Measurements from ENCODE around the gene UEVLD. TPM values are rescaled to one million over a fixed set of nuclear protein-coding genes. Genes with fewer than 3 reads are reported as not detected.

UEVLD gene
- total RNA-seq, 1 experiment from 2014 or later, result 26.7 TPM

- H3K27ac ChIP-seq (ENCODE audit: low read length), result no peak overlapping the region
- POLR2A ChIA-PET, result no interaction called here
- peaks cover 5% of the 10 kb centered on the region for H3K36me3 ChIP-seq (ENCODE audit: control insufficient read depth, insufficient read depth, low read length)
- ATAC-seq (no peak), DNase-seq (ENCODE audit: low read depth, low spot score) (no peak)
- no peaks in the 10 kb centered on the region for H3K4me1 ChIP-seq (ENCODE audit: control insufficient read depth, insufficient read depth, low read length)
- no peak overlapping the region for H3K4me3 ChIP-seq (ENCODE audit: low read depth in 2 of 2, low read length in 2 of 2)
- CTCF ChIA-PET, result no interaction called here
- no peaks in the 10 kb centered on the region for H3K27me3 ChIP-seq (ENCODE audit: control insufficient read depth, insufficient read depth, low read length)
- in situ Hi-C loops (cut with HindIII; ENCODE audit: low pct_unique_long_range_greater_than_20kb, low sequenced_read_pairs) (no loop called here), intact Hi-C loops (cut with micrococcal nuclease; ENCODE audit: unreplicated experiment) (no loop called here)
- no peaks in the 10 kb centered on the region for H3K9me3 ChIP-seq (ENCODE audit: control insufficient read depth, insufficient read depth, low read depth, low read length)
- TF ChIP-seq POLR2AphosphoS5 (IDR thresholded peaks at IDR 0.05; ENCODE audit: low read depth, low read length) (no peak), SIN3A (IDR thresholded peaks at IDR 0.05; ENCODE audit: borderline replicate concordance, insufficient read depth, low read depth, low read length) (no peak), REST (IDR thresholded peaks at IDR 0.05; ENCODE audit: insufficient read depth in 1 of 2, low read depth in 2 of 2, low read length in 1 of 2) (no peak)
- TF ChIP-seq, protein P1, sequence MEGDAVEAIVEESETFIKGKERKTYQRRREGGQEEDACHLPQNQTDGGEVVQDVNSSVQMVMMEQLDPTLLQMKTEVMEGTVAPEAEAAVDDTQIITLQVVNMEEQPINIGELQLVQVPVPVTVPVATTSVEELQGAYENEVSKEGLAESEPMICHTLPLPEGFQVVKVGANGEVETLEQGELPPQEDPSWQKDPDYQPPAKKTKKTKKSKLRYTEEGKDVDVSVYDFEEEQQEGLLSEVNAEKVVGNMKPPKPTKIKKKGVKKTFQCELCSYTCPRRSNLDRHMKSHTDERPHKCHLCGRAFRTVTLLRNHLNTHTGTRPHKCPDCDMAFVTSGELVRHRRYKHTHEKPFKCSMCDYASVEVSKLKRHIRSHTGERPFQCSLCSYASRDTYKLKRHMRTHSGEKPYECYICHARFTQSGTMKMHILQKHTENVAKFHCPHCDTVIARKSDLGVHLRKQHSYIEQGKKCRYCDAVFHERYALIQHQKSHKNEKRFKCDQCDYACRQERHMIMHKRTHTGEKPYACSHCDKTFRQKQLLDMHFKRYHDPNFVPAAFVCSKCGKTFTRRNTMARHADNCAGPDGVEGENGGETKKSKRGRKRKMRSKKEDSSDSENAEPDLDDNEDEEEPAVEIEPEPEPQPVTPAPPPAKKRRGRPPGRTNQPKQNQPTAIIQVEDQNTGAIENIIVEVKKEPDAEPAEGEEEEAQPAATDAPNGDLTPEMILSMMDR (IDR thresholded peaks at IDR 0.05), result no peak
- no TSS peak for BruUV-seq (replicated peaks)
These were observed 95.6 kb downstream of the UEVLD start for GRCh38 chr11:18492888-18493287.

DNA sequence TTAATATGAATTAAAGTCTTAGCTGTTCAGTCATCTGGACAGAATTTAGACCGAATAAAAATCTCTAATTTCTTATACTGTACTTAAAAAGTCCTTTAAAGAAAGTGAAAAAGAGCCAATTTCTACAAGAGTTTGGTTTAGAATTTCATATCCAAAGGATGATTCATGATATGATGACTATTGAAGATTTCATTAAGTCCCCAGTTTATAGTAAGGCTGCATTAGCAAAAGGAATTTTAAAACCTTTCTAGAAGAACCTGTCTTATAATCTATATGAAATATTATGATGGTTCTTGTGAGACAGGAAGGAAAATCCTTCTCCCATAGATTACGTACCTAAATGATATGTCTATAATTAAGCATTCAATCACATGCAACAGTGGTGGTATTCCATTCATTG lies 96.6 kb downstream of the UEVLD start:
- BruUV-seq (replicated peaks), result no TSS peak
- ChIA-PET CTCF (no interaction called here), POLR2A (interaction anchor here (0.9 kb wide), 1 partner anchor 17 kb away, joined by 3 read pairs; no protein-coding TSS in a partner anchor)
- Histone ChIP-seq H3K27ac (ENCODE audit: low read length) (no peak overlapping the region), H3K36me3 (ENCODE audit: control insufficient read depth, insufficient read depth, low read length) (peaks cover 5% of the 10 kb centered on the region), H3K4me1 (ENCODE audit: control insufficient read depth, insufficient read depth, low read length) (no peaks in the 10 kb centered on the region), H3K9me3 (ENCODE audit: control insufficient read depth, insufficient read depth, low read depth, low read length) (no peaks in the 10 kb centered on the region), H3K27me3 (ENCODE audit: control insufficient read depth, insufficient read depth, low read length) (no peaks in the 10 kb centered on the region), H3K4me3 (ENCODE audit: low read depth in 2 of 2, low read length in 2 of 2) (no peak overlapping the region)
- no peak for DNase-seq (ENCODE audit: low read depth, low spot score)
- no peak for ATAC-seq
- TF ChIP-seq SIN3A (IDR thresholded peaks at IDR 0.05; ENCODE audit: borderline replicate concordance, insufficient read depth, low read depth, low read length), result no peak
- TF ChIP-seq, protein P1 (IDR thresholded peaks at IDR 0.05), result no peak
- TF ChIP-seq REST (IDR thresholded peaks at IDR 0.05; ENCODE audit: insufficient read depth in 1 of 2, low read depth in 2 of 2, low read length in 1 of 2), result no peak
- no peak for TF ChIP-seq POLR2AphosphoS5 (IDR thresholded peaks at IDR 0.05; ENCODE audit: low read depth, low read length)
- no peak for TF ChIP-seq TCF7L2 (IDR thresholded peaks at IDR 0.05; ENCODE audit: low read depth, low read length)
- in situ Hi-C loops (cut with HindIII; ENCODE audit: low pct_unique_long_range_greater_than_20kb, low sequenced_read_pairs), result no loop called here
- intact Hi-C loops (cut with micrococcal nuclease; ENCODE audit: unreplicated experiment), result no loop called here

All from Panc1 (cell line).